ENCODE data around the gene CCR5AS.

CCR5AS gene

DNA sequence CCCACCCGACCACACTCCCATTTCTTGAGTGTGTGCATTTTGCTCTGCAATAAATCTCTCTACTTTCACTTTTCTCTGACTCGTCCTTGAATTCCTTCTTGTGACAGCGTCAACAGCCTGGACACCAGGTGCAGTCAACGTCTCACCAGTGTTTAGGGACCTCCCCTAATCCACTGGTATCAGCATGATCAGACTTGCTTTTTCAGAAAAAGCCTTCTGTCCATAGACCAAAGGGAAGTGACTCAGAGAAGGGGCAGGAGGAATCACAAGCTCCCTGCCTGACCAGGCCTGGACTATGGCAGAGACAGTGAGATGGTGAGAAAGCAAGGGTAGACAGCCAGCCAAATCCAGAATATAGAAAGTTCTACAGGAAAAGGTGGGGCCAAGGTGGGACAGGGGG lies 20.7 kb downstream of the CCR5AS start (continued):
- TF ChIP-seq CTCF (conservative IDR thresholded peaks at IDR 0.05; ENCODE audit: low read depth in 2 of 2) (no peak), ZNF114 (CRISPR knock-in tag; IDR thresholded peaks at IDR 0.05) (no peak), CREB1 (CRISPR knock-in tag; IDR thresholded peaks at IDR 0.05; ENCODE audit: low read depth) (no peak)

DNA sequence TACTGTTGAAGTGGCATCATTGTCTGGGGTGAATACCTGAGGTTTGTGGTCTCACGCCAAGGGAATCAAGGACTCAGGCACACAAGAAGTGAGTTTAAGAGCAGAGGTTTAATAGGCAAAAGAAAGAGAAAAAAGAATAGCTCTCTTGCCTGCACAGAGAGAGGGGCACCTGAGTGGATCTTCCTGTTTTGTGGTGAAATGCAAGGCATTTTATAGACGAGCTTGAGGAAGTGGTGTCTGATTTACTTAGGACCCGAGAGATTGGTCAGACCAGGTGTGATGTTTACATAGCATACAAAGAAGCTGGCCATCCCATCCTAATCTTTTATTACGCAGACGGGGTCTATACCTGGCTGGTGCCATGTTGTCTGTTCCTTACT lies 22.9 kb downstream of the CCR5AS start:
- Mint-ChIP-seq H3K9me3 (no peaks in the 10 kb centered on the region), H3K36me3 (ENCODE audit: low read depth) (no peaks in the 10 kb centered on the region), H3K4me1 (peaks cover 31% of the 10 kb centered on the region), H3K4me3 (no peak overlapping the region), H3K27me3 (ENCODE audit: insufficient read depth, low read depth, poor library complexity) (no peaks in the 10 kb centered on the region), H3K27ac (no peak overlapping the region)
- Histone ChIP-seq H3K27me3 (ENCODE audit: insufficient read depth) (no peaks in the 10 kb centered on the region), H3K4me2 (no peak overlapping the region), H2AFZ (peak overlapping the region; percentile 66), H4K20me1 (replicated peaks; ENCODE audit: insufficient read depth) (no peaks in the 10 kb centered on the region), H3K4me1 (ENCODE audit: insufficient read depth) (peaks cover 21% of the 10 kb centered on the region), H3K9me2 (ENCODE audit: insufficient read depth) (peaks cover 3% of the 10 kb centered on the region; the same call in 1 of the 2 replicates), H3F3A (replicated peaks; ENCODE audit: low read depth) (no peaks in the 10 kb centered on the region), H3K27ac (ENCODE audit: low read depth) (no peak overlapping the region), H3K79me2 (replicated peaks; ENCODE audit: insufficient read depth) (no peaks in the 10 kb centered on the region), H3K4me3 (no peak overlapping the region), H3K36me3 (ENCODE audit: insufficient read depth) (no peaks in the 10 kb centered on the region)
- ATAC-seq (no peak), DNase-seq (ENCODE audit: low spot score) (no peak)
- TF ChIP-seq EZH2phosphoT487 (IDR thresholded peaks at IDR 0.05; ENCODE audit: unreplicated experiment): no peak
- no peak for TF ChIP-seq CREB1 (CRISPR knock-in tag; IDR thresholded peaks at IDR 0.05; ENCODE audit: low read depth)
- no peak for TF ChIP-seq REST (IDR thresholded peaks at IDR 0.05; ENCODE audit: unreplicated experiment)
- no peak for TF ChIP-seq STAT1 (IDR thresholded peaks at IDR 0.05; ENCODE audit: unreplicated experiment)
- TF ChIP-seq ETS1 (IDR thresholded peaks at IDR 0.05): no peak
- TF ChIP-seq EZH2 (IDR thresholded peaks at IDR 0.05; ENCODE audit: low read depth, unreplicated experiment): no peak
- no peak for TF ChIP-seq ZNF331 (CRISPR knock-in tag; IDR thresholded peaks at IDR 0.05; ENCODE audit: low read depth)
- TF ChIP-seq NANOG (IDR thresholded peaks at IDR 0.05; ENCODE audit: borderline replicate concordance): no peak
- TF ChIP-seq ZNF114 (CRISPR knock-in tag; IDR thresholded peaks at IDR 0.05): no peak
- TF ChIP-seq JUNB (IDR thresholded peaks at IDR 0.05; ENCODE audit: unreplicated experiment): no peak

All from GM23338 (cell line).